ENCODE measurements around the gene ARMC9.

DNA sequence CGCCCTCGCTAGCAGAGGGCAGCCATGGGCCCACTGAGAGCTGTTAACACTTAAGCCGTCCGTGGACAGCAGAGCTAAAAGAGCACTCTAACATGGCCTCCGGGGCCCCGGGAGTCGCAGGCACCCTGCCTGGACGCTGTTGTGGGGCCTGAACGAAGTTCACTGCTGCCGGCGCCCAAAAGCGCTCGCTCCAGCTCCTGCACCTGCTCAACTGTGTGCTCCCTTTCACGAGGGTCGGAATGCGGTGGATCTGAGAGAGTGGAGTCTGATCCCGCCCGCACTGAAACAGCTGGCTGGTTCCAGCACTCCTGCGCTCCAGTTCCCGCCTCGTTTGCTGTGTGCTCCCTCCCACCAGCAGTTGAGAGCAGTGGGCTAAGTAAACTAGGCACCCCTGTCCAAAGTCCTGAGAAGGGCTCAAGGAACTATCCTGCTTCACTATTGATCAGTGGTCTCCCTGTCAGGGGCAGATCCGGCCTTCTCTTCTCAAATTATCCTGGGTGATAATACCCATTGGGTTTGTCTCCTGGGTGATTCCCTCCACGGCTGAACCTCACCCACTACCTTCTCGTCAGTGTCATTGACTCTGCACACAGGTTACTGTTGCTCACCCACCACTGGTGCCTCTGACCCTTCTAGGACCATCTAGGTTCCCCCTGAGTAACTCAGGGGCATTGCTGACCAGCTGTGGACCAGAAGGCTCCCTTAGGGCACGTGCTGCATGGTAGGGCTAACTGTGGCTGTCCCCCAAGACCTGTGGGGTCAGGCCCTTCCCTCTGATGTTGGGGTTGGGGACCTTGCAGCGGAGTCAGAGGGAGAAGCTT is 220.6 kb downstream of the ARMC9 start:
- TF ChIP-seq, protein P1, sequence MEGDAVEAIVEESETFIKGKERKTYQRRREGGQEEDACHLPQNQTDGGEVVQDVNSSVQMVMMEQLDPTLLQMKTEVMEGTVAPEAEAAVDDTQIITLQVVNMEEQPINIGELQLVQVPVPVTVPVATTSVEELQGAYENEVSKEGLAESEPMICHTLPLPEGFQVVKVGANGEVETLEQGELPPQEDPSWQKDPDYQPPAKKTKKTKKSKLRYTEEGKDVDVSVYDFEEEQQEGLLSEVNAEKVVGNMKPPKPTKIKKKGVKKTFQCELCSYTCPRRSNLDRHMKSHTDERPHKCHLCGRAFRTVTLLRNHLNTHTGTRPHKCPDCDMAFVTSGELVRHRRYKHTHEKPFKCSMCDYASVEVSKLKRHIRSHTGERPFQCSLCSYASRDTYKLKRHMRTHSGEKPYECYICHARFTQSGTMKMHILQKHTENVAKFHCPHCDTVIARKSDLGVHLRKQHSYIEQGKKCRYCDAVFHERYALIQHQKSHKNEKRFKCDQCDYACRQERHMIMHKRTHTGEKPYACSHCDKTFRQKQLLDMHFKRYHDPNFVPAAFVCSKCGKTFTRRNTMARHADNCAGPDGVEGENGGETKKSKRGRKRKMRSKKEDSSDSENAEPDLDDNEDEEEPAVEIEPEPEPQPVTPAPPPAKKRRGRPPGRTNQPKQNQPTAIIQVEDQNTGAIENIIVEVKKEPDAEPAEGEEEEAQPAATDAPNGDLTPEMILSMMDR (conservative IDR thresholded peaks at IDR 0.05; ENCODE audit: low read depth, low read length), result no peak
- TF ChIP-seq EZH2phosphoT487 (IDR thresholded peaks at IDR 0.05; ENCODE audit: borderline replicate concordance, low read length) (no peak), EZH2 (IDR thresholded peaks at IDR 0.05; ENCODE audit: low read length, unreplicated experiment) (no peak)

Data from PC-3 (cell line).